GM06990 (cell line): ENCODE data around the gene ZNF417.

Experiments used
- DNase-seq: peaks from one replicate; pipeline ENCODE4 v3.0.0-alpha.2; 2011; ENCODE audit not compliant: insufficient read length; ENCODE audit errors: extremely low read depth
- H3K27me3 ChIP-seq: replicated peaks from 2 replicates; pipeline ENCODE4 v1.6.0; 2011; ENCODE audit warnings: low read length; ENCODE audit not compliant: control insufficient read depth, insufficient read depth
- H3K36me3 ChIP-seq: 2 replicates; pipeline ENCODE4 v1.5.1; 2011; ENCODE audit warnings: low read length; ENCODE audit not compliant: control insufficient read depth, insufficient read depth
- H3K4me3 ChIP-seq: replicated peaks from 2 replicates; pipeline ENCODE4 v1.5.1; 2011; ENCODE audit warnings: low read depth, mild to moderate bottlenecking, control low read depth, low read length
- CTCF ChIP-seq: IDR thresholded peaks from 2 replicates; pipeline ENCODE4 v1.5.1; 2011; ENCODE audit warnings: low read length, control low read depth, mild to moderate bottlenecking, inconsistent platforms; ENCODE audit not compliant: insufficient read depth, poor library complexity, severe bottlenecking

ZNF417 gene

GRCh38 chr19:57867868-57868492 lies 48.4 kb downstream of the ZNF417 start:
- peaks cover 9% of the 10 kb centered on the region for H3K36me3 ChIP-seq
- no peak for DNase-seq
- TF ChIP-seq CTCF: no peak
- no peak overlapping the region for H3K4me3 ChIP-seq
- H3K27me3 ChIP-seq: no peaks in the 10 kb centered on the region
